Stimulated activated CD4-positive, alpha-beta T cell treated with anti-CD3 and anti-CD28 coated beads, Interleukin-4, amount 100 ng/mL, for 4 hours (primary cell): ENCODE data around the gene B4GALT2.

Source experiments
- DNase-seq, 2 experiments: peaks; one replicate each; pipeline ENCODE4 v3.0.0-alpha.2; 2020

The B4GALT2 gene

DNA sequence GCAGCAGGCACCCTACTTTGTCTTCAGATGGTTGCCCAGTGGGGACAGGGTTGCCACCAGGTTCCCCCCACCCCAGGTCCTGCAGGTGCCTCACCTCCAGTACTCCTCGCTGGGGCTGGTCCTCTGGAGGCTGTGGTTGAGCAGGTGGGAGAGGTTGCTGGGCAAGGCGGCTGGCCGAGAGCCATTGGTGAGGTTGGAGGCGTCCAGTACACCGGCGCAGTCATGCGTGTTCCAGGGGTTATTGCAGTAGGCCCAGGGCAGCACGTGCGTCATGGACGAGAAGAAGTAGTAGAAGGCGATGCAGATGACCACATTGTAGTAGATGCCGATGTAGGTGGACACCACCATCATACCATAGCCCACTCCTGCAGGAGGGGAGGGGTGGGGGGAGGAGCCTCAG is 29.2 kb downstream of the B4GALT2 start:
- no peak for DNase-seq

DNA sequence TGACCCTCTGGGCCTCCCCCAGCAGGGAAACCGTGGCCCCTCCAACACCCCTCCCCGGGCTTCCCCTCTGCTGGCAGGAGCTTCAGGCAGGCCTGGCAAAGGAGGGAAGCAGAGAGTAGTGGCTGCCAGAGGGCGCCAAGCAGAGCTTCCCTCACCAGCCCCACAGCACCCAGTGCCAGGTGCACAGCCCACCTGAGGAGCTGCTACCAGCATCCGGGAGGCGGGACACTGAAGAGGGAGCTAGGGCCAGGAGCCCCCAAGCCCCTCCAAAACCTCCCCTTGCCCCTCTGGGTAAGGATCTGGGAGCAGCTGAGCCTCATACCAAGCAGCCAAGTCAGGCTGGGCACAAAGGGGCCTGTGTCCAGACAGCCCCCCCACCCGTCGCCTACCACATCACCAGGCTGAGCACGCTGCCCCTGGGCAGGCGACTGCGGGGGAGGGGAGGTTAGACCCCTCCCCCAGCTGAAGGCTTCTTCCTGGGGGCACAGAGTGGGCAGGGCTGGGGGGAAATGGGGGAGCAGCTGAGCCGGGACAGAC is 32.0 kb downstream of the B4GALT2 start:
- DNase-seq: no peak

DNA sequence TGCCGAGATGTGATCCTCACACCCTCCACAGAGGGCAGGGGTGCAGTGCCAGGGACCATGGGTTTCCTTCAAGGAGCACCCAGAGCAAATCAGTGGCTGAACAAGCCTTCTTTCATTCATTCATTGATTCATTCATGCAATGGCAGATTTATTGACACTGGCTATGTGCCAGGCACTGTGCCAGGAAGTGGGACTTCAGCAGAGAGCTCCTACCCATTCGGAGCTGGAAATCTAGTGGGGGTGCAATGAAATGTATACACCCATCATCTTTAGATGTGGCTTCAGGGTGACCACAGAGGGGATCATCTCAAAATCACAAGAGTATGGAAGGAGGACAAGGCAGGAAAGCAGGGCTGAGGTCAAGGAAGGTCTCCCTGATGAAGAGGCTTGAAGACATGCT is 33.4 kb downstream of the B4GALT2 start:
- no peak for DNase-seq

DNA sequence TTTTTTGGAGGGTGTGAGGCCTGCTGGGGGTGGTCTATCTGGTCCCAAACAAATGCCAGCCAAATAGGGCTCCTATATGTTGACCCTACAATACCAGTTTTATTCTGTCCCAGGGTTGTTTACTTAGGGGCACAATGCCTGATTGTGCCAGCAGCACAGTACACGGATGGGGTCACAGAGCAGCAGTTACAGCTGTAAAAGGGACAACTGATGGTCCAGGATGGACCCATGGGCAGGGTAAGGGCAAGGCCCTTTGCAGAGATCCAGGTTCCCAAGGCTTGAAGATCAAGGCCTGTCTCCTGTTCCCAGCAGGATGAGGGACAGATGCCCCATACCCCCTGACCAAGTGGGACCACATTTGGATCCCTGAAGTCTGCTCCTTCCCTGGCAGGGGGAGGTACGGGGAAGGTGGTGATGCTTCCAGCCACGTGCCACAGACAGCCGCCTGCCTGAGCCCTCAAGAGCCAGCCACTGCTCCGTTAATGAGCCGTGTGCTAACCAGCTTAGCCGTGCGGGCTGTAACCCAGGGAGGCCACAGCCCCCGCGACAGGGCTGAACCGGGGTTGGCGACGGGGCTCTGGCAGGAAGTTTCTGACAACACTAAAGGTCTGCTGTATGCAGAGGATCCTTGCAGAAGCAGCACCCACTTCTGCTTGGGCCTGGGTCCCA is 34.1 kb downstream of the B4GALT2 start:
- no peak for DNase-seq

DNA sequence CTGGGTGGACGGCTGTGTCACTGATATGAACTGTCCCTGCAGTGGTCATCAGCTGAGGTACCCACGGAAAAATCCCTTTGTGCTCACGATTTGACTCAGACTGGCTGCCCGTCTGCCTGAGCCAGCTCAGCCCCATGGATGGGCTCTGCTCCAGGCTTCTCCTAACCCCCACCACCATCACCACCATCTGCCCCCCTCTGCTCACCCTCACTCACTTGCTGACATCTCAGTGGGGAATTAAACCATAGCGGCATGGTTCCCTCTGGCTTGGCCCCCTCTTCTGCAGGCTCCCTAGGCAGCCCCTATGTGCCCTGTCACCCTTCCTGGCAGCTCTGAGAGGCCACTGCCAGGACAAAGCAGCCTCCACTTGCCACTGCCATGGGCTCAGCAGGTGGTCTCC is 34.9 kb downstream of the B4GALT2 start:
- DNase-seq: no peak

DNA sequence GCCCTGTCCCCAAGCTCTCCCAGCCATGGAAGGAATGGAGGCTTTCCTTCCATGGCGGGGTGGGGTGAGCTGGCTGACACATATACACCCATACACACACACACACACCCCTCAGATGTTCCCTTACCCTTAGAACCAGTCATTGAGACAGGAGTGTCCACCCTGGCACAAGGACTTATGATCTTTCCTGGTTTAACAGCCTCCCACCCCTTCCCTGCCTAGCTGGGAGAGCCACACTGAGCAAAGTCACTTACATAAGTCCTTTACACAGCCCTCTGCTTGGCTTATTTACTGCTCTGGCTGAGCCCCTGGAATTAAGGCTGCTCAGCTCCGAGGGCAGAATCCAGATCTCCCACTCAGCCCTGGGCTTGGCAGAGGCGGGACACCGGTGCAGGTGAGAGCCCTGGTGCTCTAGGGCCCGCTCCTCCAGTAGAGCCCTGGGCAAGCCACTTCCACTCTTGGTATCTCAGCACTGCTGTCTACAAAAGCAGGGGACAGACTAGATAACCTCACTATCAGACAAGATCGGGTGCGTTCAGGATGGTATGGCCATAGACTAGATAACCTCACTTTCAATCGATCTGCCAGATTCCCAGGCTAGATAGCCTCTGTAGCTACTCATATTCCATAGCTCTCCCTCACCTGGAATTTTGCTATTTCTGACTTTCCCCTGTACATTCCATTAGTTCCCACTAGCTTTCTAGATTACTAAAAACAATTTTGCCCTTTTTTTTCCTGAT is 35.5 kb downstream of the B4GALT2 start:
- no peak for DNase-seq

DNA sequence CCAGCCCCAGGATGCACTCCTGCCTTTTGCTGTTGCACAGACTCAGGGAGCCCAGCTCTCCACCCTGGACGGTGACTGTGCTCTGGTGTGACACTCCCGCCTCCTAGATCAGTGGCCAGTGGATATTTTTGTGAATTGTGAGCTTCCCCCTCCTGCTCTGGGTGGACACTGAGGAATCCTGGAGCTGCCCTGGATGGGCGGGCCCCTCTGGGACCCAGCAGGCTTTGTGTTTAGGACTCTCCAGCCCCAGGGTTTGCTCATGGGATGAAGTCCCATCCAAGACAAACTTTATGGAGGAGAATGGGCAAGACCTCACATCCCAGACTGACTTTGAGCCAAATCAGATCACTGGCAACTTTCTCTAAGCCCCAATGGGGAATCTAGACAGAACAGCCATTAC is 36.2 kb downstream of the B4GALT2 start:
- DNase-seq: no peak

DNA sequence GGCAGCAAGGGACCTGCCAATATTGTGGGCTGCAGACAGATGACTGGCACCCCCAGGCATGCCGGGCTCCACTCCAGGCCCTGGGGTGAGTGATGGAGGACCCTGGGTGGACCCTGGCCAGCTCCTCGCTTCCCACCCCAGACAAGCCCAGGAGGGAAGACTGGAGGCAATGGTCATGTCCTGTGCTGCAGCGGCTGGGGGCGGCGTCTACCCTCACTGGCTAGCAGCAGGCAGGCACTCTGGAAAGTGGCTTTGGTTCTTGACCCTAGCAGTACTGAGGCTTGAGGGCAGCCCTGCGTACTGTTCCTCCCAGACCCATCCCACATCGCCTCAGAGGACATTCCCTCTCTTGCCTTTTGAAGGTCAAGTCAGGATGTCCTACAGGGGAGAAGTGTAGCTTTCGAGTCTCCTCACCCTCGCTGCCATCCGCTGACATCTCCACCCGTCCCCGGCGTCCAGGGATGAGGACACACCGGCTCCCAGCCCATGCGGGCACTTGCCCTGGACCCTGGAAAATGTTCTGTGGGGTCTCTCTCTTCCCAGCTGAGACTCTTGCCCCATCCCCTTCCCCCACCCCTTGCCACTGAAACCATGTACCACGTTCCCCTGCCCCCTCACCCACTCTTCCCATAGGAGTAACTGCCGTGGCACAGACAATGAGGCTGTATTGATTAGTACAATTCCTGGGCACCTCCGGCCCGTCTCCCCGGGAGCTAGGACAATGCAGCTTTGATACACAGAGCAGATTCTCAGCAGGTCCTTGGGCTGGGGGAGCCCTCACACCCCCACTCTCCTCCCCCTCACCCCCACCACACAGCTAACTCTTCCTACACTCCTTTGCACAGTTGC is 37.3 kb downstream of the B4GALT2 start:
- DNase-seq: no peak

DNA sequence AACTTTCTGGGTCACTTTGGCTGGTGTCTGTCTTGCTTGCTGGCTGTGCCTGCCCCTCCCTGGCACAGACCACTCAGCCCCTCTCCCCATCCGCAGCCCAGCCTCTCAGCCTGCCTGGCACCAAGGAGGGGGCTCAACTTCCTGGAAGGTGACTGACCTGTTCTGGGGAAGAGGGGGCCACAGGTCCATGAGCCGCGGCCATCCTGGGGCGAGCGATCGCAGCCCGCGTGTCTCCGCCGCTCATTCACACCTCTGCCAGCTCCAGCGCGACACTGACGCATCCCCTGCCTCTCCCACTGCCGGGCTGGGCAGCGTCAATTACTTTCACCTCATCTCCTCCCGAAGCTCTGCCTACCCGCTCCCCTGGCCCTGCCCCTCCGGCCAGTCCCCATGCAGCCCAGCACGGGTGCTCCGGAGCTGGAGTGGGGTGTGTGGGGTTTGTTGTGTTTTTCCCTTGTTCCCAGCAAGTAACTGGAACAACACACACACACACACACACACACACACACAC is 37.9 kb downstream of the B4GALT2 start:
- no peak for DNase-seq

DNA sequence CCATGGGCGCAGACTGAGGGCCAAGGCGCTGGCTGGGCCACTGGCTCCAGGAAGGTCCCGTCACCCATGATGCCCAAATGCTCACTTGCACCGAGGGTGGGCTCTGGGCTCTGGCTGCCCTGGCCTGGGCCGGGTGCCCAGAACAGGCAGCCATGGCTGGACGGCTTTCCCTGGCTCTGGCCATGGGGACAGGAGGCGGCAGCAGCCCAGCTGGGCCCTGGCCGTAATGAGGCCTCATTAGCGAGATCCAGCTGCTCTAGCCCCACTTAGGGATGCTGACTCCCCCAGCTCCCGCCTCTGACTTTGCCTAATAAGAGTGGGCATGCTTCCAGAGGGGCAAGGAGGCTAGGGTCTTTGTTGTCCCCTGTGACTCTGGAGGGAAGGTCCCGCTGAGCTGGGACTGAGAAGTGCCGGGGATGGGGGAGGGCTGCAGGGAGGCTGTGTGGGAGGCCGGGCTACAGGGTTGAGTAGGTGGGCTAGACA is 40.5 kb downstream of the B4GALT2 start:
- DNase-seq: no peak

DNA sequence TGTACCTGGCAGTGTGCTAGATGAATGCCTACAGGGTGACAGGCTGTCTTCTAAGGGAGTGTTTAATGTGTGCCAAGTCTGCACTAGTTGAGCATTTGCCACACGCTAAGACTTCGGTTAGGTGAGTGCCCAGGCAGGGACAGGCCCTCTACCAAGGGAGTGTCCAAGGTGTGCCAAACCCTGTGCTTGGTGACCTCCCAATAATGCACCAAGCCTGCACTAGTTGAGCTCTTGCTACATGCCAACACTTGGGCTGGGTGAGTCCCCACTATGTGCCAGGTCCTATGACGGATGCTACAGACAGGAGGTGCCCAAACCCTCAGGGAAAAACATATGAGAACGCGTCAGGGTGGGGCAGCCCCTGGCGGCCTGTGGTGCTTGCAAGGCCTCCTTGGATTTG is 41.5 kb downstream of the B4GALT2 start:
- DNase-seq: no peak

DNA sequence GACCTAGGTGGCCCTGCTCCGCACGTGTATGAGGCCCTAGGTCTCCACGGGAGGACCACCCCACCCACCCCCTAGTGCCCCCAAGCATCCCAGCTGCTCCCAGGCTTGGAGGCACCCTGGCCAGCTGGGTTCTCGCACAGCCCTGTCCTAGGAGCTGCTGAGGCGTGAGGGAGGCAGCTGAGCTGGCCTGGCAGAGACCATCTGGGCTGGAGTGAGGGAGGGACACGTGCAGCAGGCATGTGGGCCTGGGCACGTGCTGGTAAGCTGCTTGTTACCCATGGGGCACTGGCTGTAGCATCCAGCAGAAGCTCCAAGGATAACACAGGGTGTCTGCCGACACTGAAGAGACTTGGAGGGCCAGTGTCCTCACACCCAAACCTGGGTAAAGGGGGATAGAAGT is 42.1 kb downstream of the B4GALT2 start:
- no peak for DNase-seq

DNA sequence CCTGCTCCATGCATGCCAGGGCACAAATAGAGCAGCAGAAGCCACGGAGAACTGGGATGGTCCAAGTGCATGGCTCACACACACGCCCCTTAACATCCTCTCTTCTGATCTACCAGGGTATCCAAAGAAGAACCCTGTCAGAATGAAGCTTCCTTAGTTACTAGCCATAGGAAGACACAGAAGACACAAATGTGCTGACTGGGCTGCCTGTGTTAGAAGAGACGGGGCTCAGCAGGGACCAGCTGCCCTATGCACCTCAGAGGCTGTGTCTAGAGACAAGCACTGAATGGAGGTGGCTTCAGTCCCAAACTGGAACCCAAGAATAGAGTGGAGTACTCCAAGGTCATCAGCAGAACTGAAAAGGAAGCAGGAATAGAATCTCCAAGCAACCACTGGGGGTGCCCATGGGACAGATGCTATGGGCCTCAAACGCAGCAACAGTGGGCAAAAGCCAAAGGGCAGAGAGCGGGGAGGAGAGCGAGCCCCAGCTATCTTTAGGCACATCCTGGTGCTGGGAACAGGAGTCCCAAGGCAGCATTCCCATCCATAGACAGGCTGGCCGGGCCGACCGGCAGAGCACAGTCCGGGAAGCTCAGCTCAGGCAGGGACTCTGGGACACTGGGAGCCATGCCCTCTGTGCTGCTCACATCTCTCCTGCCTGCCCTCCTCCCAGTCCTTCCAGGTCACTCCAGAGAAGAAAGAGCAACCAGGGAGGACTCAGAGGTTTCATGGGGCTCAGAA is 42.7 kb downstream of the B4GALT2 start:
- DNase-seq: no peak

DNA sequence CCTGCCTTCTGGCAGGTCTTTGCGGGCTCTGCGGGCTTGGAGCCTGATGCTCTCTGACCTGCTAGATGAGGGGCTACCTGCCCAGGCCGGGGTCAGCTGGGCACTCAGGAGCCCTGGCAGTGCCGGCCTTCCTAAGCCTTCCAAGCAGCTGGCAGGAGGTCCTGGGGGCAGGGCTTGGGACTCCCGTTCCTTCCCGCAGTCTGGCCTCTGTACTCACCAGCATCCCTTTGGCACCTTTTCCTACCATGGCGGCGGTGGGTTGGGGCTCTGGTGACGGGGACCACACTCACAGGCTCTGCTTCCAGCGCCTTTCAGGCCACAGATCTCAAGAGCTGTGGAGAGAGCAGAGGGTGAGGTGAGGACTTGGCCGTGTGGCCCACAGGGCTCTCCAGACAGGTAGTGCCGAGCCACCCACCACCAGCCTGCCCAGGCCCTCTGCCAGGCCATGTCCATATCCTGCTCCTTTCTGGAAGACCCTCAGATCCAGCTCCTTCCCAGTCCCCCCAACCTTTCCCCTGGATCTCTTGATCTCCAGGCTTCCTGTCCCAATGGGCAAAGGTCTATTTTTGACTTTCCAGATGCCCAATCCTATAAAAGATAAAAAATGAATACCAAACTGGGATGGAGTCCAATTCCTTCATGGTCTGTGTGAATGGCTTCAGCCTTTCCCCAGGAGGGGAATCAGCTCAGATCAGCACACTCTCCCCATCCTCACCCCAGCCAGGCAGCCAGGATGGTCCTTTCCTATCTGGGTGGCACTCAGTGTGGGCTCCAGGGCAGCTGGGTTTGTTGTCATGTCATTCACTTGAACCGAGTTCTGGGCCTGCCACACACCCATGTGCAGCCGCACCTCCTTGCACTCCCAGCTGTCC is 45.3 kb downstream of the B4GALT2 start:
- no peak for DNase-seq

DNA sequence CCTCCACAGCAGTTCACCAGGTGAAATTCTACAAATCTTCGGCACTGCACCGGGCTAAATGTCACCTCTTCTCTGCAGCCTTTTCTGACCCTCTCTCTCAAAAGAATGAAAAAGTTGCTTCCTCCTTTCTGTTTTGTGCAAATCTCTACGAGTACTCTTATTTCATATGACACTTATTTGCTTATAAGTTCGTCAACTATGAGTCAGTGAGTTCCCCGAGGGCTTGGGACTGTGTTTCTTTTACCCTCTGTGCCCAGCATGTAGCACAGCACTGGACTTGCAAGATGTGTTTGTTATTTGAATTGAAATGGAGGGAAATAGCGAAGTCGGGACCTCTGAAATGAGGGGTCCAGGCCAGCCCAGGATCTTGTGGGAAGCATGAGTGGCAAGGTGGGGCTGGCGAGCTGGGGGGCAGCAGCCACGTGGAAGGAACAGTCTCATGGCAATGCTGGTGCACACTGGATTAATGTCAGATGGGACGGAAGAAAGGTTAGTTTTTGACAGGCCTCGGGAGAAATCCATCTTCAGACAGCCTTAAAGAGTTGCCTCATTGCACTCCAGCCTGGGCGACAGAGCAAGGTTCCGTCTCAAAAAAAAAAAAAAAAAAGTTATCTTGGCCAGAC is 46.0 kb downstream of the B4GALT2 start:
- DNase-seq: no peak

DNA sequence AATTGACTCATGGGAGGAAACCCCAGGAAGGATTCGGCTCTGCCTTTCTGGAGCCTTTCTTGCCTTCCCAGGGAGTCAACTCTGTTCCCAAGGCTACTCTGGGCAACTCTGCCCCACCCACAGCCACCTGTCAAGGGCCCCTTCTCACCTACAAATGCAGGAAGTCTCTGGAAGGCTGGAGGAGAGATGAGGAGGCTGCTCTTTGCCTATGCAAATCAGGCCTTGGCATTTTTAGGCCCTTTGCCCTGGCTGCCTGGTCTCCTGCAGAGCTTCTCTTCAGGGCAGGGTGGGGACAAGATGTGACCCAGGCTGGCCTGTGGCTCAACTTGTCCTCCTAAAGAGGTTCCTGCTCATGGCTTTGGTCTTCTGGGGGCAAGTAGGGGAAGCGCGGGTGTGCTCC is 46.8 kb downstream of the B4GALT2 start:
- no peak for DNase-seq

DNA sequence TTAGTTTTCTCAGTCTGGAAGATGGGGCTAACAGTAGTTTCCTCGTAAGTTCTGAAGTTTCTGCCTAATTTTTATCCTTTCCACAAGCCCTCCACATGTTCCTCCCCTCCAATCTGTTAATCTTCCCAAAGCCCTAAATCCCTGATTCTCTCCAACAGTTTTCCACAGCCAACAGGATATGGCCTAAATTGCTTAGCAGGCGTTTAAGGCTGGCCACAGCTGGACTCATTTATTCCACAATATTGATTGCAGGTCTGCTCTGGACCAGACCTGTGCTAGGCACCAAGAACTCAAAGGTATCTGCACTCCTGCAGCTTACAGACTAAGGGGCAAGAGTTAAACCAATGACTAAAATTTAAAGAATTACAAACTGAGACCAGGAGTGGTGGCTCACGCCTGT is 48.3 kb downstream of the B4GALT2 start:
- no peak for DNase-seq

DNA sequence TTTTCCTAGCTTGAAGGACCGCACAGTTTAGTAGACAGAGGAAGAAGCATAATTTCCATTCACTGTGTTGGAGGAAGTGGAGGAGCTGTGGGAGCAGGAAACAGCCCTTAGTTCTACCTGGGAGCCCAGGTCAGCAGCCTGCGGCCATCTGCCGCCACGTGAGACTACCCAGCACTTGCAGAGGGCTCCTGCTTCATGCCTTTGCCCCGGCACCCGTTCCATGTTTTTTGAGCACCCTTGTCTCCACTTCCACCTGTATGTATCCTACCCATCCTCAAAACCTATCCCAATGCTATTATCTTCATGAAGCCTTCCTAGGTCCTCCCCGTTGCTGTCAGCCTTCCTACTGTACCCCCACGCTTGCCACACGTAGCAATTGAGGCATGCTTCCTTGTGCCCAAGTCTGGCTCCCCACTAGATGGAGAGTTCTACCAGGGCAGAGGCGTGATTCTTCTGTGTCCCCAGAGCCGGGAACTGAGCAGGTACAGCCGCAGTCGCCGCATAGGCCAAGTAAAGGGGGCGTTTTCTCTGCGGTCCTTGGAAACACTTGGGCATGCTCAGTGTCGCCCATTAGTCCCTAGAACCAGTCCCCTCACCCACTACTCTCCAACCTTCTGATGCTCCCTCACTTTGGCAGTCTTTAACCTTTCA is 50.4 kb downstream of the B4GALT2 start:
- DNase-seq: no peak

DNA sequence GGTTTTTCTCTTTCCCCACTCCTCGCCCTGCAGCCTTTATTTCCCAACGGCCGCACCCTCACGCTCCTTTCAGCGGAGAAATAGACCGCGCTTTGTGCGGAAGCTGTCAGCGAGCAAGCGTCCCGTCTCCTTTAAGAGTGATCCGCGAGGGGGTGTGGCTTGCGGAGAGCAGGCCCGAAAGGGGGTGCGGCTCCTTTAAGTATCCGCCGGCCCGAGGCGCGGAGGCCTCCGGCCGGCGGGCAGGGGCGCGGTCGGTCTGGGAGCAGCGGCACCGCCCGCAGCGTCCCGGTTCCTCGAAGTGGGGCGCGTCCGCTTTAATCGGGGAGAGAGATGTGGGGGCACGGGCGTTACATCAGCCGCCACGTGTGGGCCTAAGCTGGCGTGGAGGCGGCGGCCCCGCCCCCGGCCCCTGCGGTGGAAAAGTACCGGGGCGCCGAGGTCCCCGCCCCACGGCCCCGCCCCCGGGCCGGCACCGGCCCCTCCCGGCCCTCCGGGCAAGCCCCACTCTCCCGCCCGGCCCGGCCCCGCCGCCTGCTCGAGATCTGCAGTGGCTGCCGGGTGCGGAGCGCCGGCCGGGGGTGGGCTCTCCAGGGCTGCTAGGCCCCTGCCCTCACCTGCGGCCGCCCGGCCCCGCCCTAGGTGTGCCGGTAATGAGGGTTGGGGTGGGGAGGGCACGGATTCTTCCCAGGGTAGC is 51.0 kb downstream of the B4GALT2 start:
- peak; percentile 85 to 90 for DNase-seq
